ENCODE measurements around the gene VAV1.
"Not testable (repeated sequence)": the region's sequence is repeated elsewhere in the genome, so short reads cannot be mapped to it uniquely, and the experiment has no call there.

The VAV1 gene

DNA sequence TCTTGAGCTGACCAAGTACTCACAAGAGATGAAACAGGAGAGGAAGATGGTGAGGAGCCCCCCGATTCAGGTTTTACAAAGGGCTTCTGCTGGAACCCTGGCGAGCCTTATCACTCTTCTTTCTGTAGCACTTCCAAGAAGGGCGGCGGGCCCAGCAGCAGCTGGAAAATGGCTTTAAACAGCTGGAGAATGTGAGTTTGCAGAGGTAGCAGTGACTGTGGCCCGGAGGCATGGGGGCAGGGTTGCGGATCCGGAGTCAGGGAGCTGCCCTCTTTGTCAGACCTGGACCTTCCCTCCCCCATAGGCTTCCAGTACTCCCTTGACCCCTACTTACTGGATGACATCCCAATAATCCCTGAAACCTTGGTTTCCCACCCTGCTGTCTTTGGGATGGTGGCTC is 29.4 kb upstream of the VAV1 start:
- H3K4me3 ChIP-seq (ENCODE audit: control insufficient read depth in 1 of 7, extremely low read depth in 1 of 7, insufficient read depth in 4 of 7, low read depth in 2 of 7, low read length in 6 of 7) = no peak overlapping the region
- CTCF ChIA-PET = interaction anchor here (2.4 kb wide), 1 partner anchor 120 kb away, joined by 5 read pairs; no protein-coding TSS in a partner anchor
- no peaks in the 10 kb centered on the region for H3K27me3 ChIP-seq (replicated peaks in 2 of 5; ENCODE audit: control insufficient read depth in 4 of 5, insufficient read depth in 5 of 5, low read length in 4 of 5)
- H3K9me3 ChIP-seq (ENCODE audit: control extremely low read depth in 1 of 5, control insufficient read depth in 4 of 5, insufficient read depth in 2 of 5, low read depth in 1 of 5, low read length in 4 of 5) = peaks cover 0 to 4% (median 0%) of the 10 kb centered on the region in 5 experiments
- no peak for DNase-seq
- WGBS (ENCODE audit: insufficient coverage) = 95% methylated on average over 6 of the region's 7 CpGs
- H3K27ac ChIP-seq (ENCODE audit: insufficient read depth in 1 of 2, low read depth in 1 of 2, low read length in 2 of 2, poor library complexity in 1 of 2, severe bottlenecking in 2 of 2) = no peak overlapping the region
- H3K4me1 ChIP-seq (ENCODE audit: control extremely low read depth in 1 of 4, control insufficient read depth in 4 of 4, insufficient read depth in 4 of 4, low read length in 3 of 4) = peaks cover 3 to 32% (median 30%) of the 10 kb centered on the region in 4 experiments
- H3K36me3 ChIP-seq (ENCODE audit: control insufficient read depth in 4 of 4, insufficient read depth in 4 of 4, low read length in 3 of 4) = peaks cover 0 to 32% (median 16%) of the 10 kb centered on the region in 4 experiments
- POLR2A ChIA-PET = no interaction called here

DNA sequence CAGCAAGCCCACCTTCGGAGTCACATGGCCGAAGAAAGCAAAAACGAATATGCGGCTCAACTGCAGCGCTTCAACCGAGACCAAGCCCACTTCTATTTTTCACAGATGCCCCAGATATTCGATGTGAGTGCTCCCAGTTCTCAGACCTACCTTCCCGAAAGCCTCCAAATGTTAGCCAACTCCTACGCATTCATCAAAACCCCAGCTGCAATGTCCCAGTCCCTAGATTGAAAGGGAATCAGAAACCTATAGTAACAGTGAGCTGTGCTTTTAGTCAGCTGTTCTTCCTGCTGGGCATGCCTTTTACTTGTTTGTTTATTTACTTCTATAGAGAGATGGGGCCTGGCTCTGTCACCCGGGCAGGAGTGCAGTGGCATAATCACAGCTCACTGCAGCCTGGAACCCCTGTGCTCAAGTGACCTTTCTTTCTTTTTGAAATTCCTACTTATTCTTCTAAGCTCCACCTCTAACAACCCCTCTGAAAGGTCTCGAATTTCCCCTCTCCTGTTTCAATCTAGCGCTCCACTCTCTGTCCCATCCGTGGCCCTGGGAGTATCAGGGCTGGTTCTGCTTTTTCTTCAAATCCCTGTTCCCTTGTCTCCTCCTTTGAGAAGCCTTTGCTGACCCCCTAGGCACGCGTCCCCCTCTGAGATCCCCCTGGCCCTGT is 28.7 kb upstream of the VAV1 start:
- H3K27me3 ChIP-seq (replicated peaks in 2 of 5; ENCODE audit: control insufficient read depth in 4 of 5, insufficient read depth in 5 of 5, low read length in 4 of 5) = no peaks in the 10 kb centered on the region
- H3K4me1 ChIP-seq (ENCODE audit: control extremely low read depth in 1 of 4, control insufficient read depth in 4 of 4, insufficient read depth in 4 of 4, low read length in 3 of 4) = peaks cover 0 to 24% (median 23%) of the 10 kb centered on the region in 4 experiments
- peaks cover 0 to 38% (median 16%) of the 10 kb centered on the region in 4 experiments for H3K36me3 ChIP-seq (ENCODE audit: control insufficient read depth in 4 of 4, insufficient read depth in 4 of 4, low read length in 3 of 4)
- H3K4me3 ChIP-seq (ENCODE audit: control insufficient read depth in 1 of 7, extremely low read depth in 1 of 7, insufficient read depth in 4 of 7, low read depth in 2 of 7, low read length in 6 of 7) = no peak overlapping the region
- over 99% methylated on average over 15 of the region's 15 CpGs for WGBS (ENCODE audit: insufficient coverage)
- POLR2A ChIA-PET = no interaction called here
- peaks cover 0 to 4% (median 0%) of the 10 kb centered on the region in 5 experiments for H3K9me3 ChIP-seq (ENCODE audit: control extremely low read depth in 1 of 5, control insufficient read depth in 4 of 5, insufficient read depth in 2 of 5, low read depth in 1 of 5, low read length in 4 of 5)
- DNase-seq = no peak
- no peak overlapping the region for H3K27ac ChIP-seq (ENCODE audit: insufficient read depth in 1 of 2, low read depth in 1 of 2, low read length in 2 of 2, poor library complexity in 1 of 2, severe bottlenecking in 2 of 2)
- CTCF ChIA-PET = interaction anchor here (2.4 kb wide), 1 partner anchor 120 kb away, joined by 5 read pairs; no protein-coding TSS in a partner anchor

DNA sequence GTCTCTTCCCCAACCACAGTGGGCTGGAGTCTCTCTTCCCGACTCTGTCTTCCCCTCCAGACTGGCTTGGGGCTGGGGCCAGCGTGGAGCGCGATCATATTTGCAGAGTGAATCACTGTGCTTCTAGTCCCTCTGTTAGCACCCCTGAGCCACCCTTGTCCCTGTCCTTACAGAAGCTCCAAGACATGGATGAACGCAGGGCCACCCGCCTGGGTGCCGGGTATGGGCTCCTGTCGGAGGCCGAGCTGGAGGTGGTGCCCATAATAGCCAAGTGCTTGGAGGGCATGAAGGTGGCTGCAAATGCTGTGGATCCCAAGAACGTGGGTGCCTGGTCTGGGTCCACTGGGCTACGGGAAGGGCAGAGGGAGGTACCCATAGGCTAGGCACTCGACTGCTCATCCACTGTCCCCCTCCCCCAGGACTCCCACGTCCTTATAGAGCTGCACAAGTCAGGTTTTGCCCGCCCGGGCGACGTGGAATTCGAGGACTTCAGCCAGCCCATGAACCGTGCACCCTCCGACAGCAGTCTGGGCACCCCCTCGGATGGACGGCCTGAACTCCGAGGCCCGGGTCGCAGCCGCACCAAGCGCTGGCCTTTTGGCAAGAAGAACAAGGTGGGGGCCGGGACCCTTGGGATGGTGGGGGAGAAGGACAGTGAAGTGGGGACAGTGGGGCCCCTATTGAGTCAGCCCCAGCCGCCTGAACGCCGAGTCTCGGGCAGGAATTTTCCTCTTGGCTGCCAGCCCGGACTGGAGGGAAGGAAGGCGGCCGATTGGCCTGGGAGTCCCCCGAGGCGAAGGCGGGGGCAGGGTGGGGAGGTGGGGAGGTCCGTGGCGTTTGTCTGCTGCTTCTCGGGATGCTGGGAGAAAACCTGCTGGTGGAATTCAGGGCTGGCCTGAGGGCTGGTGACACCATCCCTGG is 27.9 kb upstream of the VAV1 start:
- Histone ChIP-seq H3K27me3 (replicated peaks in 2 of 5; ENCODE audit: control insufficient read depth in 4 of 5, insufficient read depth in 5 of 5, low read length in 4 of 5) (no peaks in the 10 kb centered on the region), H3K4me3 (ENCODE audit: control insufficient read depth in 1 of 7, extremely low read depth in 1 of 7, insufficient read depth in 4 of 7, low read depth in 2 of 7, low read length in 6 of 7) (no peak overlapping the region), H3K36me3 (ENCODE audit: control insufficient read depth in 4 of 4, insufficient read depth in 4 of 4, low read length in 3 of 4) (peaks cover 0 to 40% (median 16%) of the 10 kb centered on the region in 4 experiments), H3K4me1 (ENCODE audit: control extremely low read depth in 1 of 4, control insufficient read depth in 4 of 4, insufficient read depth in 4 of 4, low read length in 3 of 4) (peaks cover 0 to 19% (median 18%) of the 10 kb centered on the region in 4 experiments), H3K27ac (ENCODE audit: insufficient read depth in 1 of 2, low read depth in 1 of 2, low read length in 2 of 2, poor library complexity in 1 of 2, severe bottlenecking in 2 of 2) (no peak overlapping the region), H3K9me3 (ENCODE audit: control extremely low read depth in 1 of 5, control insufficient read depth in 4 of 5, insufficient read depth in 2 of 5, low read depth in 1 of 5, low read length in 4 of 5) (peaks cover 0 to 4% (median 0%) of the 10 kb centered on the region in 5 experiments)
- WGBS (ENCODE audit: insufficient coverage) = 97% methylated on average over 32 of the region's 41 CpGs
- DNase-seq = no peak
- POLR2A ChIA-PET = no interaction called here
- CTCF ChIA-PET = interaction anchor here (0.9 to 2.4 kb wide), 2 partner anchors 58 to 119 kb away, joined by 3 to 5 read pairs; no protein-coding TSS in a partner anchor

- H3K36me3 ChIP-seq (ENCODE audit: control insufficient read depth in 4 of 4, insufficient read depth in 4 of 4, low read length in 3 of 4) = peaks cover 0 to 40% (median 17%) of the 10 kb centered on the region in 4 experiments
- peaks cover 0 to 4% (median 0%) of the 10 kb centered on the region in 5 experiments for H3K9me3 ChIP-seq (ENCODE audit: control extremely low read depth in 1 of 5, control insufficient read depth in 4 of 5, insufficient read depth in 2 of 5, low read depth in 1 of 5, low read length in 4 of 5)
- CTCF ChIA-PET = no interaction called here
Observed at GRCh38 chr19:6745965-6746364, 26.5 kb upstream of the VAV1 start.

DNA sequence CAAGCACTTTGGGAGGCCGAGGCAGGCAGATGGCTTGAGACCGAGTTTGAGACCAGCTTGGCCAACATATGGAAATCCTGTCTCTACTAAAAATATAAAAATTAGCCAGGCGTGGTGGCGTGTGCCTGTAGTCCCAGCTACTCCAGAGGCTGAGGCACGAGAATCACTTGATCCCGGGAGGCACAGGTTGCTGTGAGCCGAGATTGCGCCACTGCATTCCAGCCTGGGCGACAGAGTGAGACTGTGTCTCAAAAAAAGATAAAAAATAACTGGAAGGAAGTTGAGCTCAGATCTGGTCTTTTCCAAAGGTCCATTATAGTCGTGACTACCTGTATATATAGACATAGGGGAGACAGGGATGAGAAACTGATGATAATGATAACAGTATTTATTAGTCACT is 24.0 kb upstream of the VAV1 start:
- peaks cover 0 to 36% (median 18%) of the 10 kb centered on the region in 4 experiments for H3K36me3 ChIP-seq (ENCODE audit: control insufficient read depth in 4 of 4, insufficient read depth in 4 of 4, low read length in 3 of 4)
- 98% methylated on average over 8 of the region's 10 CpGs for WGBS (ENCODE audit: insufficient coverage)
- H3K27ac ChIP-seq (ENCODE audit: insufficient read depth in 1 of 2, low read depth in 1 of 2, low read length in 2 of 2, poor library complexity in 1 of 2, severe bottlenecking in 2 of 2); H3K9me3 ChIP-seq (ENCODE audit: control extremely low read depth in 1 of 5, control insufficient read depth in 4 of 5, insufficient read depth in 2 of 5, low read depth in 1 of 5, low read length in 4 of 5); H3K4me3 ChIP-seq (ENCODE audit: control insufficient read depth in 1 of 7, extremely low read depth in 1 of 7, insufficient read depth in 4 of 7, low read depth in 2 of 7, low read length in 6 of 7); DNase-seq; H3K4me1 ChIP-seq (ENCODE audit: control extremely low read depth in 1 of 4, control insufficient read depth in 4 of 4, insufficient read depth in 4 of 4, low read length in 3 of 4); POLR2A ChIA-PET; H3K27me3 ChIP-seq (replicated peaks in 2 of 5; ENCODE audit: control insufficient read depth in 4 of 5, insufficient read depth in 5 of 5, low read length in 4 of 5): not testable (repeated sequence)
- CTCF ChIA-PET = interaction anchor here (1.0 to 1.3 kb wide), 3 partner anchors 12 to 21 kb away, joined by 3 read pairs; no protein-coding TSS in a partner anchor

More at GRCh38 chr19:6745965-6746364, 26.5 kb upstream of the VAV1 start:
- H3K4me3 ChIP-seq (ENCODE audit: control insufficient read depth in 1 of 7, extremely low read depth in 1 of 7, insufficient read depth in 4 of 7, low read depth in 2 of 7, low read length in 6 of 7) = no peak overlapping the region
- DNase-seq = no peak
- 96% methylated on average over 13 of the region's 24 CpGs for WGBS (ENCODE audit: insufficient coverage)
- no peak overlapping the region for H3K27ac ChIP-seq (ENCODE audit: insufficient read depth in 1 of 2, low read depth in 1 of 2, low read length in 2 of 2, poor library complexity in 1 of 2, severe bottlenecking in 2 of 2)
- peaks cover 0 to 6% (median 5%) of the 10 kb centered on the region in 4 experiments for H3K4me1 ChIP-seq (ENCODE audit: control extremely low read depth in 1 of 4, control insufficient read depth in 4 of 4, insufficient read depth in 4 of 4, low read length in 3 of 4)
- POLR2A ChIA-PET = no interaction called here
- H3K27me3 ChIP-seq (replicated peaks in 2 of 5; ENCODE audit: control insufficient read depth in 4 of 5, insufficient read depth in 5 of 5, low read length in 4 of 5) = no peaks in the 10 kb centered on the region

GRCh38 chr19:6750062-6750461 is 22.4 kb upstream of the VAV1 start:
- H3K9me3 ChIP-seq (ENCODE audit: control extremely low read depth in 1 of 5, control insufficient read depth in 4 of 5, insufficient read depth in 2 of 5, low read depth in 1 of 5, low read length in 4 of 5) = peaks cover 0 to 4% (median 0%) of the 10 kb centered on the region in 5 experiments
- no peak overlapping the region for H3K27ac ChIP-seq (ENCODE audit: insufficient read depth in 1 of 2, low read depth in 1 of 2, low read length in 2 of 2, poor library complexity in 1 of 2, severe bottlenecking in 2 of 2)
- 97% methylated on average over 15 of the region's 20 CpGs for WGBS (ENCODE audit: insufficient coverage)
- ChIA-PET POLR2A (interaction anchor here (0.6 kb wide), 1 partner anchor 515 kb away, joined by 3 read pairs; no protein-coding TSS in a partner anchor), CTCF (no interaction called here)
- peaks cover 0 to 13% (median 8%) of the 10 kb centered on the region in 4 experiments for H3K4me1 ChIP-seq (ENCODE audit: control extremely low read depth in 1 of 4, control insufficient read depth in 4 of 4, insufficient read depth in 4 of 4, low read length in 3 of 4)
- H3K4me3 ChIP-seq (ENCODE audit: control insufficient read depth in 1 of 7, extremely low read depth in 1 of 7, insufficient read depth in 4 of 7, low read depth in 2 of 7, low read length in 6 of 7) = no peak overlapping the region
- DNase-seq = no peak
- peaks cover 0 to 25% (median 12%) of the 10 kb centered on the region in 4 experiments for H3K36me3 ChIP-seq (ENCODE audit: control insufficient read depth in 4 of 4, insufficient read depth in 4 of 4, low read length in 3 of 4)
- no peaks in the 10 kb centered on the region for H3K27me3 ChIP-seq (replicated peaks in 2 of 5; ENCODE audit: control insufficient read depth in 4 of 5, insufficient read depth in 5 of 5, low read length in 4 of 5)
